GM21723 (cell line): ENCODE data around the gene ERFE.

Source experiments
- ATAC-seq: cut with Tn5 transposase; IDR thresholded peaks from one replicate; pipeline ENCODE4 v1.9.1; 2021; ENCODE audit warnings: mild to moderate bottlenecking, moderate library complexity; ENCODE audit not compliant: unreplicated experiment

The ERFE gene

DNA sequence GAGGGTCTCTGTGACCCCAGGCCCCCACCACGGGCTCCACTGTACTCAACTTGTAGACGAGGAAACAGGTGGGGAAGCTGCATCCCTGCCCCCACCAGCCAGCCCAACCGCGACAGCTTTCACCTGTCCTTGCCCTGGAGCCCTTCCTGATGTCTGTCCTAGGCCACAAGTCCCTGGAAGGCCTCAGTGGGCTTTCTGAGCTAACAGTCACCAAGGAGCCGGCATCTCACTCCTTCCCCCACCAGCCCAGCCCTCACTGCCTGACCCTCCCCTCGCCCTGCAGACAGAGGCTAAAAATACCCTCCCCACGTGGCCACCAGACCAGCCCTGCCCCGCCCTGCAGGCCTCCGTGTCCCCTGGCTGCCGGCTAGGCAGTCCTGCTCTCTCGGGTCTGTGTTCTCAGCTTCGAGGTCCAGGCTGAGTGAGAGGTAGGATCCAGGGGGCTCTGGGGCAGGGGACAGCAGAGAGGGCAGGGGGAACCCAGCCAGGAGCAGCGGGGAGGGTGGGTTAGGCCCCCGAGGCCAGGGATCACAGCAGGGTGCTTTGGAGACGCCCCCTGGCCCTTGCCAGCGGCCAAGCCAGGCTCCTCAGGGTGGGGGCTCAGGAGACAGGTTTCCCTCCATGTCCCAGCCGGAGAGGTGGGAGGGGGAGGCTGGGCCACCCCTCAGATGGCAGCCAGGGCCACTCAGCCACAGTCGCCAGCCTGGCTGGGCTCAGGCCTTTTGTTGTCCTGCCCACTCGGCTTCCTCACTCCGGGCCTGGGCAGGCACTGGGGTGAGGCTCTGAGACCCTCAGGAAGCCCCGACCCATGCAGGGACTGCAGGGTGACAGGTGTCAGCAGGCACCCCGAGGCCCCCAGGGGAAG lies 20.2 kb upstream of the ERFE start, which contains the start of gene KLHL30:
Gene KLHL30, plus strand, starts transcription at position 338 of the 865 bp plus-strand sequence. CDS start 2,087 bp downstream, outside the sequence.
- no peak for ATAC-seq

DNA sequence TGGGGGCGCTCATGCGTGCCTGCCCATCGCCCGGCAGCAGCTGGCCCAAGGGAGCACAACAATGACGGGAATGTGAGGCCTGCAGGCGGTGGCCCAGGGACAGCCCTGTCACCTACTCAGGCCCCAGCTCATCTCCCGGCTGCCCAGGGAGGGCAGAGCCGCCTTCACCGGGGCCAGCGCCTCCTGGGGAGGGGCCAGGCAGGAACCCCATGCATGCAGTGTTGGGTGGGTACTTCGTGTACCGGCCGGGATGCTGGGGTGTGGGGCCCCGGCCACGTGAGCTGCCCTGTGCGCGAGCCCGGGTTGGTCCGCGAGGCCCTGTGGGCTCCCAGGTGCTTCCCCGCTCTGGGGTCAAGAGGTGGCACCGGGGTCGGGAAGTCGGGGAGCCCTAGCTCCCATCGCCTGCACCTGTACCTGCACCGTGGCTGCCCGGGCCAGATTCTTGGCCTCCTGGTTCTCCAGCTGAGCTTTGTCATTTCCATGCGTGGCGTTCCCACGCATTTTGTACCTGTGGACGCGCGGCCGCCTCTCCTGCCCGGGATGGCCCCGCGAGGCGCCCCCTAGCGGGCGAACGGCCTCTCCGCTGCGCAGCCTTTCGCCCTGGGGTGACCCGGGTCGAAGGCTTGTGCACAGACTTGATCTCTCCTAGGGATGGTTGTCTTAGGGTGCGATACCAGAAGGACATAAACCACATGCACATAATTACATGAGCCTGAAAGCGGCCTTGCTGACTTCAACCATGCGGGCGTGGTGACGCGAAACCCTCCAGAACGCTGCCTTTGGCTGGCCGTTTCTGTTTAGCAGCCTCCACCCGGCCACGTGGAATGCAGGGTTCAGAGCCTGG lies 19.4 kb upstream of the ERFE start:
- no peak for ATAC-seq

DNA sequence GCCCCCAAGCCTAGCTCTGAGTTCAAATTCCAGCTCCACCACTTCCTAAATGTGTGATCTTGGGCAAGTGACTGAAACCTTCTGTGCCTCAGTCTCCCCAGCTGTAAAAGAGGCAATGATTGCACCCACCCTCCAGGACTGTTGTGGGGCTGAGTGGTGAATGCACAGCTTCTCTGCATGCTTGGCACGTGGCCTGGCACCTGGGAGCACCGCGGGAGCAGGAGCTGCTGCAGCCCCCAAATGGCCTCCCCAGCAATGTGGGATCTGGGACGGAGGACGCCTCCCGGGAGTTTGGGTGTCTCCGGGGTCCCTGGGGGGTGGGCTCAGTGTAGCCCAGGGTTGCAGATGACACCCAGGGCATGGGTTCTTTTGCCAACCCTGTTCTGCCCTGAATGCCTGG lies 18.7 kb upstream of the ERFE start:
- ATAC-seq: no peak

DNA sequence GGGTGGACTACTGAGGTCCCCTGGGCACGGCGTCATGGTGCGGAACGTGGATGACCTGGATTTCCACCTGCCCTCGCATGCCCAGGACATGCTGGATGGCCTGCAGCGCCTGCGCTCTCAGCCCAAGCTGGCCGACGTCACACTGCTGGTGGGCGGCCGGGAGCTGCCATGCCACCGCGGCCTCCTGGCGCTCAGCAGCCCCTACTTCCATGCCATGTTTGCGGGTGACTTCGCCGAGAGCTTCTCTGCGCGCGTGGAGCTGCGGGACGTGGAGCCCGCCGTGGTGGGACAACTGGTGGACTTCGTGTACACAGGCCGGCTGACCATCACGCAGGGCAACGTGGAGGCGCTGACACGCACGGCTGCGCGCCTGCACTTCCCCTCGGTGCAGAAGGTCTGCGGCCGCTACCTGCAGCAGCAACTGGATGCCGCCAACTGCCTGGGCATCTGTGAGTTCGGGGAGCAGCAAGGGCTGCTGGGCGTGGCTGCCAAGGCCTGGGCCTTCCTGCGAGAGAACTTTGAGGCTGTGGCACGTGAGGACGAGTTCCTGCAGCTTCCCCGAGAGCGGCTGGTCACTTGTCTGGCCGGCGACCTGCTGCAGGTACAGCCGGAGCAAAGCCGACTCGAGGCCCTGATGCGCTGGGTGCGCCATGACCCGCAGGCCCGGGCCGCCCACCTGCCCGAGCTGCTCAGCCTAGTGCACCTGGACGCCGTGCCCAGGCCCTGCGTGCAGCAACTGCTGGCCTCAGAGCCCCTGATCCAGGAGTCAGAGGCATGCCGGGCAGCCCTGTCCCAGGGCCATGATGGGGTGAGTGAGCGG lies 17.8 kb upstream of the ERFE start:
- ATAC-seq: no peak

DNA sequence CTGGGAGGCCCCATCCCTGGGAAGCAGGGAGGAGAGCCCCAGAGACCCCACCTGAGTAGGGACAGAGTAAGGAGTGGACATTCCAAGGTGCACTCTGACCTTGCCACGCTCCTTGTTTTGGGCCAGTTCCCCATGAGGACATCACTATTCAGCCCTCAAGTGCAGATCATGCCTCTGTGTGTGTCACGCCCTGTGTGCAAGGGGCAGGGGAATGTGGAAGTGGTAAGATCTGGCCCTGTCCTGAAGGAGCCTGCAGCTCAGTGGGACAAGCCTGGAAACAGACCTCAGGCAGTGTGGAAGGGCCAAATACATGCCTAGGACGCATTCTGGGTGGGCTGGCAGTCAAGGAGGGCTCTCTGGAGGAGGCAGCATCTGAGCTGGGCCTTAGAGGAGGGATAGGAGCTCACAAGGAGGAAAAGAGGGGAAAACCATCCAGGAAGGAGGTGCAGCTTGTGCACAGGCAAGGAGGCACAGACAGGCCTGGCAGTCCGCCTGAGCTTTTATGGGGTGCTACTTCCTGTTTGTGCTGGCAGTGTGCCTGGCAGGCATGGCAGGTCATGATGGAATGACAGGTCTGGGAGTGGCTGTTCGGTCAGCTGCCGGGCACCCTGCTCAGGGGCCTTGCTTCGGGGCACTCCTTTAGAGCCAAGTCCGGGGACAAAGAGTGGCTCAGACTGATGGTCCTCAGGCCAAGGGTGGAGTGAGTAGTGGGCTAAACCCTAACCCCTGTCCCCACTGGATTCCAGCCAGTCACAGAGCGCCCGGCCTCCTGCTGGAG lies 17.0 kb upstream of the ERFE start:
- ATAC-seq: no peak

DNA sequence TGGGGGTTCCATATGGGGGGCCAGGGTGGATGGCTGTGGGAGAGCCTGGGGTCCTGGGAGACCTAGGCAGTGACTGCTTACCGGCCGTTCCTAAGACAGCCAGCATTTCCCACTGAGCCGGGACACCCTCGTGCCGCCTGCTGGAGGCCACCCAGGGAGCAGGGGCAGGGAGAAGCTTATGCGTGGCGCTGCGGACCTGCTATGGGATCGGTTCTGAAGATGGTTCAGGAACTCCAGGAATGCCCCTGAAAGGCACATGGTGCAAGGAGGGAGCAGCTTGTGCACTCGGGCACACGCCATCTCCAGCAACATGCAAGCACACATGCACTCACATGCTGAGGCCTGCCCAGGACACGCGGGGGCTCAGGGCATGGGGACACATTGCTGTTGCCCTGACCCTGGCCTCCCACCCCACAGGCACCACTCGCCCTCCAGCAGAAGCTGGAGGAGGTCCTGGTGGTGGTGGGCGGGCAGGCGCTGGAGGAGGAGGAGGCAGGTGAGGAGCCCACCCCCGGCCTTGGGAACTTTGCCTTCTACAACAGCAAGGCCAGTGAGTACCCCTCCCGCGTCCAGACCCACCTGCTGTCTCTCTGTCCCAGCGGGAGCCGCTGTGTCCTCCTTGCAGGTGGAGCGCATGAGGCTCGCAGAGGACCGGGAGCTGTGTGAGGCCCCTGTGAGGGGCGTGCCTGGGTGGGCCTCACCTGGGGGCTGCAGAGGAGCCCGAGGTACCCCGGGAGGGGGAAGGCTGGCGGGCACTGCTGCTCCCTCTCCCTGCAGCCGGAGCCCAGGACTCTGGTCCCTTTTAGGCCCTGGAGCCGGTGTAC lies 16.2 kb upstream of the ERFE start:
- no peak for ATAC-seq

DNA sequence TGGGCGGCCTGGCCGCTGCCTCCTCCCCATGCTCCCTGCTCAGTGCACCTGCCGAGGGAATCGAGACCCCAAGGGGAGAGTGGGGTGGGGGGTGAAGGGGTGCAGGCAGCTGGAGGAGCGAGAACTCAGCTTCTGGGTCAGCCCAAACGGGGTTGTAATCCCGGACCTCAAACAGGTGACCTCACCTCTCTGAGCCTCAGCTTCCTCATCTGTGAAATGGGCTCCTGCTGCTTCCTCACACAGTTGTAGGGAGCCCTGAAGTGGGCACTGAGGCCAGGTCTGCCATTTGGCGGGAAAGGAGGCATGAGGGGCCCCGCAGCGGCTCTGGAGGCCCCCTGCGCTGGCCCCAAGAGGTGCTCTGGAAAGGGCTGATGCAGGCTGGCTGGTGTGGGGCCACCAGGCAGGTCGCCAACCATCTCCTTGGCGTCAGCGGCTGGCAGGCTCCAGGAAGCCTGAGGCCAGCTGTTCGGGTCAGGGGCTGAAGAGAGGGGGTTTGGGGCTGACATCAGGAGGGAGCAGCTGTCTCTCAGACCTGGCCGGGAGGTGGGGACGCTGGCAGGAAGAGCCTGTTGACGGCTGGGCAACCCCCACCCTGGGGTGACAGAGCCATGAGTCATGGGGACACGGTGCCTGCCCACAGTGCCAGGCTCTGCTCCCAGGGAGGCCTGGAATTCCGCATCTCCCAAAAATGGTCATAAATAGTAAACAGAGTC lies 15.4 kb upstream of the ERFE start:
- ATAC-seq: no peak

DNA sequence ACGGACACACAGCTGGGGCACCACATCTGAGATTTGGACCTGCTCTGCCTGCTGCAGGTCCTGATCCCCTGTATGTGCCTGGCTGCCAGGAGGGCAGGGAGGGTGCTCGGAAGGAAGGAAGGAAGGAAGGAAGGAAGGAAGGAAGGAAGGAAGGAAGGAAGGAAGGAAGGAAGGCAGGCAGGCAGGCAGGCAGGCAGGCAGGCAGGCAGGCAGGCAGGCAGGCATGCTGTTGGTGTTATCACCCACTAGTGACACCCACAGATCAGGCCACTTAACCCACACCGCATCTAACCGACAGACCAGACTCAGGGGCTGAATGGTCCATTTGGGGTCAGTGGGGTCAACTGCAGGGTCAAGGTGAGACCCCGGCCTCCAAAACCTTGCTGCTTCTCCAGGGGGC lies 14.5 kb upstream of the ERFE start:
- no peak for ATAC-seq

DNA sequence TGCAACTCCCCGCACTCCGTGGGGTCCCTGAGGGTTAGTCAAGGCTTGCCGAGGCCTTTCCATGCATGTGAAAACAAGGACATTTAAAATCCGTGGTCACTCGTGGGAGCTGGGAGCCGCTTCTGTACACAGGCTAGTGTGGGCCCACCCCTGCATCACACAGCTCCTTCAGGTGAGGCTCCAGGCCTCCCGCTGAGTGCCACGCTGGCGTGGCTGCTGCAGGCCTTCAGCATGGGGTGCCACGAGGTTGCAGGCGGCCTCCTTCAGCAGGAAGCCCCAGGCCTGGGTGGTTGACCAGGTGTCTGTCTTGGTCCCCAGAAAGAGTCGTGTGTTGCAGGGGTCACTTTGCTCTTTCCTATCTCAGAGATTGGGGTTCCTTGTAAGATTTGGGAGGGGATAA lies 13.7 kb upstream of the ERFE start:
- no peak for ATAC-seq

DNA sequence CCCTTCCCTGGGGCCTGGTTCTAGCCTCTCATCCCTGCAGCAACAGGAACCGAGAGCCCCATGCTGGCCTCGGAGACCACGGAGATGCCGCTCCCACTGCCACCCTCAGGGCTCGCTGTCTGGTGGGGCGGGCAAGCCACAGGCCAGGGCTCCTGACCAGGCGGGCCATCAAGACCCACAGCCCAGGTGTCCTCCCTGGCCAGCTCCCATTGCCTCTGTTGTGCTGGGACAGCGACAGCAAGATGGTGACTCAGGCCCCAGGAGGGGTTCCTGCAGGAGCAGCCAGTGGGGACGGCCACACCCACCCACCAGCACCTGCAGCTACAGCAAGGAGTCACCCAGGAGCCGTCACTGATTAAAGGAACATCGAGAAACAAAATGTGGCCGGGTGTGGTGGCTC lies 12.9 kb upstream of the ERFE start:
- no peak for ATAC-seq

DNA sequence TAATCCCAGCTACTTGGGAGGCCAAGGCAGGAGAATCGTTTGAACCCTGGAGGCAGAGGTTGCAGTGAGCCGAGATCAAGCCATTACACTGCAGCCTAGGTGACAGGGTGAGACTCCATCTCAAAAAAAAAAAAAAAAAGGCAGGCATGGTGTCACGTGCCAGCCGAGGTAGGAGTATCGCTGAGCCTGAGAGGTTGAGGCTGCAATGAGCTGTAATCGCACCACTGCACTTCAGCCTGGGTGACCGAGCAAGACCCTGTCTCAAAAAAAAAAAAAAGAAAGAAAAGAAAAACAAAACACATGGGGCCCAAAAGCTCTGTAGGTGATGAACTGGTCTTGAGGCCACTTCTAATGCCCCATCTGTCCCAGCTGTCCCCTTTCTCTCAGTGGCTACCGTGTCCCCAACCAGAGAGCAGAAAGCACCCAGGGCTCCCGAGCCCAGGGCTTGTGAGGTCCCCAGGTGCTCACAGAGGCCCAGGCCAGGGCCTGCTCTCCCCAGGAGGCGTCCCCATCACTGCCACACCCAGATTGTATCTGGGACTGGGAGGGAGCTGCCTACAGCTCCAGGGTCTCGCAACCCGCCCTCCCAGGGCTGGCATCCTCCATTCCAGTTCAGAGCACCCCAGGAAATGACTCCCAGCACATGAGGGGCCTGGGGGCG lies 11.8 kb upstream of the ERFE start:
- ATAC-seq: no peak

DNA sequence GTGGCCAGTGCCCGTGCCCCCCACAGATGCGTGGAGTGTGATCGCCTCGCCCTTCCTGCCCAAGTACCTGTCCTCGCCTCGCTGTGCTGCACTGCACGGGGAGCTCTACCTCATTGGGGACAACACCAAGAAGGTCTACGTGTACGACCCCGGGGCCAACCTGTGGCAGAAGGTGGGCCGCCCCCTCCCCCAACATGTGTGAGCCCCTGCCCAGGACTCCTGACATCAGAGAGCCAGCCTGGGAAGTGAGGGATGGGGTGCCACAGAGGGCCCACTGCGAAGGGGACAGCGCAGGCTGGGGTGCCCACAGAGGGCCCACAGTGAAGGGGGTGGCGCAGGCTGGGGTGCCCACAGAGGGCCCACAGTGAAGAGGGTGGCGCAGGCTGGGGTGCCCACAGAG lies 9.8 kb upstream of the ERFE start:
- ATAC-seq: no peak

DNA sequence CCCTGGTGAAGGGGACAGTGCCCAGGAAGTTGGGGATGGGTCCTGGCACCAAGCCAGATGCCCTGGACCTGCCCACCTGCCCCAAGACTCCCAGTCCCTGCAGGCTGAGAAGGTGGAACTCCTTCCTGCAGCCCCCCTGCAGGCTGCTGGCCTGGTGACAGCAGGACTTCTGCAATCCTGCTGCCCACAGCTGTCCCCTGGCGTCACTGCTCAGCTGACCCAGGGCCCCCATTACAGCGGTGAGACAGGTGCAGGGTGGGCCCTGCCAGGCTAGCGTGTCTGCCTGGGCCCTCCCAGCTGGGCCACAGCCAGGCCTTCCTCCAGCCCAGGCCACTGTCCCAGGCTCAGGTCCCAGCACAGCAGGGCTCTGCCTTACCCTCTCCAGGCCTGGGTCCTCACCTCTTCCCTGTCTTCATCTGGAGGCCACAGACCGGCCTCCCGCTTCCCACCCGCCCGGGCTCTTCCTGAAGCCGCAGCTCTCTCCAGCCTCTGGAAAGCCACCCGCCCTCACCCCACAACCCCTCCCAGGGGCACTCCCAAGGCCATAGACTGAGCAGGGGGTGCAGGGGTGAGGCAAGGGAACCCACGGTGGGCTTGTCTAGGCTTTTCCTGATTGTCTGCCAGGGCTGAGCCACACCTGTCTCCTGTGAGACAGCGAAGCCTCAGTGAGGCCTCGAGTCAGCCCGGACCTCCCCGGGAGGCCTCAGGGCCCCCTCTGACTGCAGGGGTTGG lies 8.8 kb upstream of the ERFE start:
- ATAC-seq: no peak

DNA sequence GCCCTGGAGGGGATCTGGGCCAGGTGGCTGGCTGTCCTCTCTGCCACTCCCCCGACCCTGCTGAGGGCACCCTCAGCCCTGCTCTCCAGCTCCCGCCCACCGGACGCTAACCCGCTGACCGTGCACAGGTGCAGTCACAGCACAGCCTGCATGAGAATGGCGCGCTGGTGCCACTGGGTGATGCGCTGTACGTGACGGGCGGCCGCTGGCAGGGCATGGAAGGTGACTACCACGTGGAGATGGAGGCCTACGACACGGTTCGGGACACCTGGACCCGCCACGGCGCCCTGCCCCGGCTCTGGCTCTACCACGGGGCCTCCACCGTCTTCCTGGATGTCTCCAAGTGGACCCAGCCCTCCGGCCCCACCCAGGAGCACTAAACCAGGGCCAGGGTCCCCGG lies 8.1 kb upstream of the ERFE start:
- ATAC-seq: no peak

DNA sequence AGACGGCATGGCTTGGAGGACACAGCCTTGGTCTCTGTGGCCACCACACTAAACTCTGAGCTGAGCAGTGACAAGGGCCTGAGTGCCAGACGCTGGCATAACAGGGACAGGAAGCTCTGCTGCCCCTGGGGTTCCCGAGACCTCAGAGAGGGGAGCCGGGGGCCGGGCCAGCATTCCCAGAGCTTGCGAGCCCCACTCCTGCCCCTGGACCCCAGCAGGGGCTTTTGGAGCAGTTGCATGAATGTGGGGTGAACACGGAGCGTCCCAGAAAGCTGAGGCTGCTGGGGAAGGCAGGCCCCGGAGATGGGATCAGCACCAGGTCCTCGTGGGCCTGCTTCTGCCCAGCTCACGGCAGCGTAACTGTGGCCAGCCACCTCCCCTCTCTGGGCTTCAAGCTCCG lies 7.6 kb upstream of the ERFE start:
- no peak for ATAC-seq

DNA sequence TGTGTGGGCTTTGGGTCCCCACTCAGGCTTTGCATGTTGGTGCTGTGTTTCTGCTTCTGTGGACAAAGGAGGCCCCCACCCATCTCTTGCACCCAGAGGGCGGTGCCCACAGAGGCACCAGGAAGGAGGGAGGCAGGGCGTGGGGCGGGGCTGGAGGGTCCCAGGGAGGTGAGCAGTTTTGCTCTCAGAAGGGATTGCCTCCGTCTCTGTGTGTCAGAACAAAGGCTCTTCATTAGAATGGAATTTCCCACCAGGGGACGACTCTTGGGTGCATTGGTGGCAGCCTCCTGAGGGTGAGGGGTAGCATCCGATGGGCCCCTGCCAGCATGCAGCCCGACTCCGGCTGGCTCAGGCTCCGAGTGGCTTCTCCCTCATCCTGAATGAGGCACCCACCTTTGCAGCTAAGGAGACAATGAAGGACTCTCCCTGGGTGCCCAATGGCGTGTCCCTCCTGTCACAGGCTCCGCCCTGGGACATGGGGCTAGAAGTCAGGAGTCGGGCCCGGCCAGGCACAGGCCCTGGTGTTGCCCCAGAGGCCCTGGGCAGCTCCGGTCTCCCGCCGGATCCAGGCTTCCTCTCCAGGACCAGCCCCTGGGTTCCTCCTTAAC lies 7.0 kb upstream of the ERFE start:
- no peak for ATAC-seq
